Endothelial cell of umbilical vein (primary cell): ENCODE data around the gene RBM33. TPM values are rescaled to one million over a fixed set of nuclear protein-coding genes. Genes with fewer than 3 reads are reported as not detected.

ENCODE experiments used
- BruUV-seq: library from RNA; stranded (reverse); fragments of 400-500 nt; replicated peaks from 2 replicates; lab custom pipeline; 2021; lab: Mats Ljungman, UMichigan
- CTCF ChIA-PET: fragments of 300-600, 350-600 bp; sonication (Branson Sonifier 250); formaldehyde crosslinking; loops from one replicate; lab custom pipeline; 2021; ENCODE audit warnings: antibody characterized with exemption, inconsistent platforms; lab: Charles Lee
- POLR2A ChIA-PET: fragments of 300-600, 350-600 bp; sonication (Branson Sonifier 250); formaldehyde crosslinking; loops from one replicate; lab custom pipeline; 2021; ENCODE audit warnings: antibody characterized with exemption, inconsistent platforms; lab: Charles Lee
- DNase-seq: peaks from one replicate; pipeline ENCODE4 v3.0.0-alpha.2; 2011; ENCODE audit warnings: low read depth, low spot score
- FAIRE-seq: peaks from 2 replicates; lab custom pipeline; 2011; peaks lifted over from hg19 to GRCh38; lab: Jason Lieb, UNC
- H2AFZ ChIP-seq: 2 replicates; pipeline ENCODE4 v1.6.0; 2012; ENCODE audit warnings: low read depth, low read length, control low read depth, inconsistent platforms
- H3K27ac ChIP-seq: 2 replicates; pipeline ENCODE4 v1.5.1; 2011; ENCODE audit warnings: low read depth, mild to moderate bottlenecking, control low read depth, low read length, moderate library complexity; ENCODE audit not compliant: insufficient read depth
- H3K27me3 ChIP-seq, 2 experiments: 2 replicates each; pipeline versions ENCODE4 v1.6.0 to v1.6.1; 2011; ENCODE audit warnings: low read length in 2 of 2, mixed read lengths in 1 of 2; ENCODE audit not compliant: control insufficient read depth in 2 of 2, insufficient read depth in 2 of 2
- H3K36me3 ChIP-seq, 2 experiments: 2 replicates in 1 of 2; 3 replicates in 1 of 2; pipeline ENCODE4 v1.5.1; 2011; ENCODE audit warnings: low read length in 2 of 2, mild to moderate bottlenecking in 1 of 2, moderate library complexity in 1 of 2; ENCODE audit not compliant: control insufficient read depth in 2 of 2, insufficient read depth in 2 of 2; ENCODE audit errors: extremely low read depth in 1 of 2
- H3K4me1 ChIP-seq: 3 replicates; pipeline ENCODE4 v1.5.1; 2011; ENCODE audit warnings: mild to moderate bottlenecking, low read length; ENCODE audit not compliant: control insufficient read depth, insufficient read depth; ENCODE audit errors: extremely low read depth
- H3K4me2 ChIP-seq: 2 replicates; pipeline ENCODE4 v1.6.1; 2011; ENCODE audit warnings: low read length, control low read depth, mixed read lengths; ENCODE audit not compliant: insufficient read depth
- H3K4me3 ChIP-seq, 3 experiments: fragments of 200-600 bp in 1 of 3; sonication (generic), shearing (Covaris generic) in 1 of 3; replicated peaks in 1 of 3; 2 replicates each; pipeline ENCODE4 v1.5.1; 2011 to 2016; ENCODE audit warnings: control low read depth in 3 of 3, low read length in 3 of 3, mild to moderate bottlenecking in 2 of 3, inconsistent platforms in 1 of 3, low read depth in 1 of 3, moderate library complexity in 1 of 3; ENCODE audit not compliant: insufficient read depth in 1 of 3
- H3K79me2 ChIP-seq: 2 replicates; pipeline ENCODE4 v1.6.0; 2012; ENCODE audit warnings: low read length, inconsistent platforms; ENCODE audit not compliant: control insufficient read depth, insufficient read depth
- H3K9ac ChIP-seq: replicated peaks from 2 replicates; pipeline ENCODE3; 2011; ENCODE audit warnings: low read length, control low read depth; ENCODE audit not compliant: insufficient read depth; ENCODE audit errors: extremely low read depth
- H3K9me1 ChIP-seq: replicated peaks from 3 replicates; pipeline ENCODE4 v1.6.0; 2011; ENCODE audit warnings: mild to moderate bottlenecking, low read length; ENCODE audit not compliant: control insufficient read depth, insufficient read depth; ENCODE audit errors: extremely low read depth
- H3K9me3 ChIP-seq: replicated peaks from 2 replicates; pipeline ENCODE4 v1.5.1; 2012; ENCODE audit warnings: low read length, inconsistent platforms; ENCODE audit not compliant: control insufficient read depth, insufficient read depth
- H4K20me1 ChIP-seq: replicated peaks from 2 replicates; pipeline ENCODE3; 2011; ENCODE audit warnings: mild to moderate bottlenecking, low read length; ENCODE audit not compliant: control insufficient read depth, insufficient read depth; ENCODE audit errors: extremely low read depth
- CTCF ChIP-seq, 2 donors: IDR thresholded peaks; 1 replicate in 1 of 2; 2 replicates in 1 of 2; pipeline ENCODE4 v1.5.1; 2011; ENCODE audit warnings: low read length in 2 of 2, mild to moderate bottlenecking in 2 of 2, moderate library complexity in 2 of 2, control low read depth in 1 of 2, inconsistent platforms in 1 of 2, low read depth in 1 of 2; ENCODE audit not compliant: insufficient read depth in 1 of 2; ENCODE audit errors: extremely low read depth in 1 of 2
- EZH2 ChIP-seq: IDR thresholded peaks from 2 replicates; pipeline ENCODE4 v1.6.1; 2012; ENCODE audit warnings: borderline replicate concordance, low read depth, mild to moderate bottlenecking, moderate library complexity, low read length, inconsistent platforms; ENCODE audit not compliant: severe bottlenecking
- GATA2 ChIP-seq: IDR thresholded peaks from 2 replicates; pipeline ENCODE4 v1.7.0; 2011; ENCODE audit warnings: low read depth, mild to moderate bottlenecking, moderate library complexity, mixed read lengths, low read length; ENCODE audit not compliant: insufficient read length, insufficient read depth
- JUN ChIP-seq: IDR thresholded peaks from 2 replicates; pipeline ENCODE4 v1.6.1; 2011; ENCODE audit warnings: borderline replicate concordance, low read depth; ENCODE audit not compliant: insufficient read length, insufficient read depth
- MYC ChIP-seq: IDR thresholded peaks from one replicate; pipeline ENCODE4 v1.6.1; 2011; ENCODE audit warnings: mild to moderate bottlenecking, low read depth, low read length
- POLR2A ChIP-seq: IDR thresholded peaks from 2 replicates; pipeline ENCODE4 v1.6.1; 2012; ENCODE audit warnings: low read depth, mild to moderate bottlenecking, control low read depth, low read length
- POLR2AphosphoS5 ChIP-seq: IDR thresholded peaks from 2 replicates; pipeline ENCODE4 v1.6.1; 2012; ENCODE audit warnings: low read depth, mild to moderate bottlenecking, control low read depth, low read length, moderate library complexity; ENCODE audit not compliant: insufficient read depth
- dilution Hi-C: fragments of 300-500 bp; cut with MboI; formaldehyde crosslinking; loops from one replicate; pipeline ENCODE4 v1.15.0; 2019; ENCODE audit warnings: low sequenced_read_pairs; ENCODE audit not compliant: extremely low pct_ligation_motif_present
- intact Hi-C: fragments of 100-400 bp; cut with micrococcal nuclease; formaldehyde crosslinking; loops from one replicate; pipeline ENCODE4 v1.10.0; 2022
- polyA plus RNA-seq, 4 experiments: library from polyadenylated mRNA; depleted of rRNA in 3 of 4; stranded (reverse) in 3 of 4; unstranded in 1 of 4; fragments of >200 nt; gene quantifications; 2 replicates each; pipeline versions ENCODE4 v1.2.1 to v1.2.3, GENCODE V29; 2011 to 2012; ENCODE audit warnings: missing spikeins in 1 of 4
- total RNA-seq: library from RNA; stranded (reverse); gene quantifications from 2 replicates; pipeline ENCODE4 v1.2.3, GENCODE V29; 2021

RBM33 gene
- total and polyA plus RNA-seq, 2 donors (not counting 3 experiments of a cell fraction or from before 2014, with no cell fraction given): 16.2 to 68.2 TPM

- dilution Hi-C loops (no loop called here), intact Hi-C loops (loop anchor here (5.0 kb wide), 1 partner anchor 82 kb away; the partner anchor contains the start of gene RBM33)
- Histone ChIP-seq H3K4me1 (no peaks in the 10 kb centered on the region), H3K9me3 (no peaks in the 10 kb centered on the region), H3K4me3 (no peak overlapping the region), H4K20me1 (no peaks in the 10 kb centered on the region), H3K79me2 (peaks cover 19% of the 10 kb centered on the region), H3K4me2 (no peak overlapping the region), H3K9ac (no peak overlapping the region), H3K27ac (no peak overlapping the region), H2AFZ (no peak overlapping the region), H3K27me3 (no peaks in the 10 kb centered on the region), H3K36me3 (peaks cover 3 to 6% of the 10 kb centered on the region in 2 experiments), H3K9me1 (no peaks in the 10 kb centered on the region)
- TF ChIP-seq CTCF (IDR thresholded peaks at IDR 0.05; ENCODE audit: extremely low read depth in 1 of 2, insufficient read depth in 1 of 2, low read depth in 1 of 2, low read length in 2 of 2): peak; percentile 8 to 11
- no peak for TF ChIP-seq MYC
- FAIRE-seq: no peak
- POLR2A ChIA-PET: no interaction called here
- DNase-seq: no peak
- no TSS peak for BruUV-seq
- CTCF ChIA-PET: interaction anchor here (4.2 kb wide), 1 partner anchor 125 kb away, joined by 29 read pairs; no protein-coding TSS in a partner anchor
Measured at GRCh38 chr7:155724327-155725005, 80.0 kb downstream of the RBM33 start.

- CTCF ChIA-PET: interaction anchor here (4.2 kb wide), 1 partner anchor 126 kb away, joined by 29 read pairs; no protein-coding TSS in a partner anchor
- no TSS peak for BruUV-seq
- H3K79me2 ChIP-seq: peaks cover 19% of the 10 kb centered on the region
- no peaks in the 10 kb centered on the region for H3K9me1 ChIP-seq
- H3K9ac ChIP-seq: no peak overlapping the region
- H3K4me3 ChIP-seq: no peak overlapping the region
- no peaks in the 10 kb centered on the region for H3K27me3 ChIP-seq
- H4K20me1 ChIP-seq: no peaks in the 10 kb centered on the region
- H3K4me1 ChIP-seq: no peaks in the 10 kb centered on the region
- POLR2A ChIA-PET: no interaction called here
- DNase-seq (no peak), FAIRE-seq (no peak)
- intact Hi-C loops: no loop called here
- H3K4me2 ChIP-seq: no peak overlapping the region
- no peak overlapping the region for H3K27ac ChIP-seq
- H3K36me3 ChIP-seq: peaks cover 3 to 6% of the 10 kb centered on the region in 2 experiments
- TF ChIP-seq POLR2A (no peak), JUN (no peak), GATA2 (no peak), EZH2 (no peak), POLR2AphosphoS5 (no peak), CTCF (IDR thresholded peaks at IDR 0.05; ENCODE audit: extremely low read depth in 1 of 2, insufficient read depth in 1 of 2, low read depth in 1 of 2, low read length in 2 of 2) (no peak)
- H2AFZ ChIP-seq: no peak overlapping the region
- dilution Hi-C loops: no loop called here
- no peaks in the 10 kb centered on the region for H3K9me3 ChIP-seq
Measured at GRCh38 chr7:155725006-155725355, 80.5 kb downstream of the RBM33 start.
